ENCODE data around the gene RIBC2.
"Not testable (repeated sequence)": the region's sequence is repeated elsewhere in the genome, so short reads cannot be mapped to it uniquely, and the experiment has no call there.

RIBC2 gene

DNA sequence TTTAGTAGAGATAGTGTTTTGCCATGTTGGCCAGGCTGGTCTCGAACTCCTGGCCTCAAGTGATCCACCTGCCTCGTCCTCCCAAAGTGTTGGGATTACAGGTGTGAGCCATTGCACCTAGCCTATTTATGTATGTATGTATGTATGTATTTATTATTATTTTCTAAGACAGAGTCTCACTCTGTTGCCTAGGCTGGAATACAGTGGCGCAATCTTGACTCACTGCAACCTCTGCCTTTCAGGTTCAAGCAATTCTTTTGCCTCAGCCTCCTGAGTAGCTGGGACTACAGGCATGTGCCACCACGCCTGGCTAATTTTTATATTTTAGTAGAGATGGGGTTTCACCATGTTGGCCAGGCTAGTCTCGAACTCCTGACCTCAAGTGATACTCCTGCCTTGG, 35.9 kb downstream of the RIBC2 start:
- not testable (repeated sequence) for DNase-seq (ENCODE audit: low read depth)

DNA sequence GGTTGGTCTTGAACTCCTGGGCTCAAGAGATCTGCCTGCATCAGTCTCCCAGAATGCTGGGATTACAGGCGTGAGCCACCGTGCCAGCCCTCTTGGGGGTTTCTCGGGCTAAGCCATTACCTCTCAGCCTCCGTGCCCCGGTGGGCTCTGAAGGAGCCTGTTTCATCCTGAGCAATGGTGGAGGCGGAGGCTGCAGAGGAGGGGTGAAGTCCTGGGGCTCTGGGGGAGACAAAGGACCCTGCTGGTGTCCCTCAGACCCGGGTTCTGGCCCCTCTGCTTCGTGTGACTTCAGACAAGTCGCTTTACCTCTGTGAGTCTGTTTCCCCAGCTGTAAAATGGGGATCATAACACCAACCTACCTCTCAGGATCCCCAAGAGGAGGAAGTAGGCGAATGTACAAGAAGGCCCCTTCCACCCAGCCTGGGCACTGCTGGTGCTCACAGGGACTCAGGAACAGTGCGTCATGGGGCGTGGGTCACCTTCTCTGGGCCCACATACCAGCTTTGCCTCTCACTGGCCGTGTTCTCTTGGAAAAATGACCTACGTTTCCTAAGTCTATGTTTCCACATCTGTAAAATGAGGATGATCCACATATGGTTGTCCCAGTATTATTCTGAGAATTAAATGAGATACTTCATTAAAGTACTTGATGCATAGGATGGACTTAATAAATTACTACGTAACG, 36.8 kb downstream of the RIBC2 start:
- no peak for DNase-seq (ENCODE audit: low read depth)

DNA sequence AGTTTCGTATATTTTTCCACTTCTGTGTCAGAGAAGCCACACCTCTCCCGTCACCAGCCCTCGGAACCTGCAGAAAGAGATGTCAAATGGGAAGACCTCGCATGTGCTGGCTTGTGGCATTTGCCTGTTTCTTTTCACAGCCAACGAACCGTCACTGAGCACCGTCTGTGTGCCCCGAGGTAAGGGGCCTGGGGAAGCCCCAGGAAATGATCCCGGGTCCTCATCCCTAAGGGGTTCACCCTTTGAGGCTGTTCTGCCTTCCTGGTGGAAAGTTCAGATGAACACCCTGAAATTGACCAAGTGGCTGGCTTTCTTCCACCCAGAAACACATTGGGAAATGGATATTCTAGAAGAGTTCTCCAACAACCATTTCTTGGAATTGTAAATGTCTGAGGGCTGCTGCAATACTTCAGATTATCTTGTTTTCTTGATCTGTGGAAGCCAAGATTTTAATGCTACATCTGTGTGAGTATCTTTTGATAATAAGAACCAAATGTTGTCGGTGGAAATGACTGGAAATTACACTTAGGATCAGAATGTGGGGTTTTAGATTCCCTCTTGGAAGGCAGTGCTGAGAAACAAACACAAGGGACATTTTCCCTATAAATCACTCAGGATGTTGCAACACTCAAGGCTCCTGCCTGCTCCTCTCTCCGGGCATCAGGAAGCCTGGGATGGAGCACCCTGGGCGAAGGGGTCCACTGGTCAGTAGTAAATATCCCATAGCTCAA, 37.6 kb downstream of the RIBC2 start:
- no peak for DNase-seq (ENCODE audit: low read depth)

DNA sequence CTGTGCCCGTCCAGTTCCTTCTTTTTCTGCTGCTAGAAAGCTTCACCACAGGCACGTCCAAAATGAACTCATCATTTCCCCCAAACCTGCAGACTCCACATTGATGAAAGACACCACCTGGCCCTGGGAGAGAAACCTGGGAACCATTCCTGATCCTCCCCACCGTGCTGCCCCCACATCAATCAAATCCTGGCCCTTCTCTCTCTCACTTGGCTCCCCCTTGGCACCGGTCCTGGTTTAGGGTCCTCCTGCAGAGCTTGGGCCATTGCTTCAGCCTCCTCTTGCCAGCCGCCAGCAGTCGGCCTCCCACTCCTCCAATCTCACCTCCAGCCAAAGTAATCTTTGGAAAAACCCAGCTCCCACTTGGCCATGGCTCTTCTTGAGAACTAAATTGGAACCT, 38.5 kb downstream of the RIBC2 start:
- DNase-seq (ENCODE audit: low read depth): no peak

DNA sequence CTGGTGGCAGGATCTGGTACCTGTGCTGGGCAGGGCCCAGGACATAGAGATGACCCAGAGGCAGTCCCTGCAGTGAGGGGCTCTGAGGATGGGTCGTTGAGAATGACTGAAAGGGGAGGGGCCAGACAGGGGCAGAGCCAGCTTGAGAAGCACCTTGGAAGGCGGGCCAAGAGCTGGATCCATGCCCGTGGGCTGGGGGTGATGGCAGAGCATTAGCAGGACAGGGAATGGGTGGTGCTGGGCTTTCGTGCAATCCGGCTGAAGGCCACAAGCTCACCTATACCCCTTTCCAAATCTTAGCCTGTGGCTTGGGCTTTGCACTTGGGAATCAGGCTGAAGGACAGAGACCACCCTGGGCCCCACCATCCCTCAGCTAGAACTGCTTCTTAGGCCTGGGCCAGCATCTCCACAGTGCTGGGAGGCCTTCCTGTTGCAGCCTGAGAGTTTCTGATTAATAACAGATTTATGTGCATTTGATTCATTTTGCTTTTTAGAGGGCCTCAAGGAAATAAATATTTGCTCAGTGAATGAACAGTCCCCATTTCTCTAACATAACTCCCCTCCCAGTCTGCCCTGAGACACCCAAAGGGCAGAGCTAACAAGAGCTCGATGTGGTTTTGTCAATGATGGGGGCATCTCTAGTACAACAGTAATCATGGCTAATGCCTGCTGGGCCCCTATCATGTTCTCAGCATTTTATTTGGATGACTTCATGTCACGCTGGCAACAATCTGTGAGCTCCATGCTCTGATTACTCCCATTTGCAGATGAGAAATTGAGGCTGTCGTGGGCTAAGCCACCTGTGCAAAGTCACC, 39.3 kb downstream of the RIBC2 start:
- DNase-seq (ENCODE audit: low read depth): no peak

DNA sequence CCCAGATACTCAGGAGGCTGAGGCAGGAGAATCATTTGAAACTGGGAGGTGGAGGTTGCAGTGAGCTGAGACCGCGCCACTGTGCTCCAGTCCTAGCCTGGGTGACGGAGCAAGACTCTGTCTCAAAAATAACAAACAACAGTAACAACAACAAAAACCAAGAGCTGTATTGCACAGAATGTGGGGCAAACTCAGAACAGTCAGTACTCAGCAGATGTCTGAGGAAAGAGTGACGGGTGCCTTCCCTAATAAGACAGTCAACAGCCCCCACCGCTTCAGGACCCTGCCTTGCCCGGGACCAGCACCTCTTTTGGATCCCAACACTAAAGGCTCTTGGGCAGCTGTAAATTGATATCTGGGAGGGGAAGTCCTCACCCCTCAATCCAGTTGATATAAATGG, 40.3 kb downstream of the RIBC2 start:
- no peak for DNase-seq (ENCODE audit: low read depth)

DNA sequence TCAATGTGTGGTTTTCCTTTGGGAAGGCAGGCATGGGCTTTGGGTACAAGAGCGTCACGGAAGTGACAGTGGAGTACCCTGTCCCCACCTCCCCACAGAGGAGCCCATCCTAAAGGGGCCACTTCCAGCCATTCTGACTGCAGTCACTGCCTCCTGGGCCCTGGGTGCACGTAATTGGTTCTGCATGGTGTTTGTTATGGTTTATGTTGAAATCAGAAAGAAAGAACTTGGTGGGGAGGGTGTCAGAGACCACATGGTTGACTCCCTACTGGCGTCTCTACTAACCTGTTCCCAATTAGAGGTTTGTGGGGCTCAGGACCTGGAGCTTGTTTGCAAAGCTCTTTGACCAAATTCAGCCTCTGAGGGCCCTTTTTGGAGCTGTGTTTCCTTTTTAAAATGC, 40.8 kb downstream of the RIBC2 start:
- no peak for DNase-seq (ENCODE audit: low read depth)

DNA sequence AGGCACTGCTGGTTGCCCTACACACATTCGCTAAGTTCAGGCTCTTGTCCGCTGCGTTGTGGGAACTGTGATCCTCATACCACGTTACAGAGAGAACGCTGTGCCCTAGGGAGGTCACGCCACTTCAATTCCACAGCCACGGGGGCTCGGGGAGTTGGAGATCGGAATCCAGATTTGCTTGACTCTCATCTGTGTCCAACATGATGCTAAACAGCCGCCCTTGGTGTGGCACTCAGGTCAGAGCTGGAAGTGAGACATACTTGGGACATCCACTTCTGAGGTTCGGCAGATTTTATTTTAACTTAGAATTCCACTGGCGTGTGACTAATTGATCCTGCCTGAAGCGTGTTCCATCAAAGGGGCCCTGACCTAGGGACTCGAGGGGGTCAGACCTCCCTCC, 41.7 kb downstream of the RIBC2 start:
- DNase-seq (ENCODE audit: low read depth): no peak

DNA sequence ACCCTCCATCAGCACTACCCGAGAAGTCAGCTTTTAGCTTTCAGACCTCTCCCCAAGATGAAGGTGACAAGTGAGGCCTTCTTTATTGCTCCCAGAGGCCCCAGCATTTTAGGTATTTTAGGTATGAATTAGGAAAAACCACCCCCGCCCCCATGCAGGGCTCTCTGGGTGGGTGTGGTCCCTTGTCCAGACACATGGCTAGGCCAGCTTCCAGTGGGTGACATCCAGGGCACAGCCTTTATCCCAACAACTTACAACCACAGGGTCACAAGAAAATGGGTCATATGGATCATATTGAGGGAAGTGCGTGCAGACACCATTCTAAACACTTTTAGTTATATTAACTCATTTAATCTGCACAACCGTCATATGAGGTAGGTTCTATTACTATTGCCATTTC, 42.1 kb downstream of the RIBC2 start:
- DNase-seq (ENCODE audit: low read depth): no peak

DNA sequence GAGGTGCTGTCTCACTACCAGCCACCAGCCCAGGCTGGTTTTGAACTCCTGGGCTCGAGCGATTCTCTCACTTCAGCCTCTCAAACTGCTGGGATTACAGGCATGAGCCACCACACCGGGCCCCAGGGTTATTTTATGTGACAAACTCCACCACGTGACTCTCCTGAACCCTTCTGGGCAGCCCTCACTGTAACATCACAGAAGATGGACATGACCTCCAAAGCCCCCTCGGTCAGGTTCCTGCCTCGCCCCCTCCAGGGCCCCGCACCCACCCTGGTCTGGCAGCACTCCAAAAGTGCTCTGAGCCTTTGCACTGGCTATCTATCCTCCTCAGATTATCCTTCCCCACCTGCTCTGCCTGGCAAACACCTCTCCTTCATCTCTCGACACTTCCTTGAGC, 43.3 kb downstream of the RIBC2 start:
- DNase-seq (ENCODE audit: low read depth): no peak

DNA sequence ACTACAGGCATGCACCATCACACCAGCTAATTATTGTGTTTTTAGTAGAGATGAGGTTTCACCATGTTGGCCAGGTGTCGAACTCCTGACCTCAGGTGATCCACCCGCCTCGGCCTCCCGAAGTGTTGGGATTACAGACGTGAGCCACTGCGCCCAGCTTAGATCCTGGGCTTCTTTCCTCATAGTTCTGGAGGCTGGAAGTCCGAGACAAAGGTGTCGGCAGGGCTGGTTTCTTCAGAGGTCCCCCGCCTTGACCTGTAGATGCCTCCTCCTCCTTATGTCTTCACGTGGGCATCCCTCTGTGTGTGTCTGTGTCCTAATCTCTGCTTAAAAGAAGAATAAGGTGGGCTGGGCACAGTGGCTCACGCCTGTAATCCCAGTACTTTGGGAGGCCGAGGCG, 45.0 kb downstream of the RIBC2 start:
- no peak for DNase-seq (ENCODE audit: low read depth)

DNA sequence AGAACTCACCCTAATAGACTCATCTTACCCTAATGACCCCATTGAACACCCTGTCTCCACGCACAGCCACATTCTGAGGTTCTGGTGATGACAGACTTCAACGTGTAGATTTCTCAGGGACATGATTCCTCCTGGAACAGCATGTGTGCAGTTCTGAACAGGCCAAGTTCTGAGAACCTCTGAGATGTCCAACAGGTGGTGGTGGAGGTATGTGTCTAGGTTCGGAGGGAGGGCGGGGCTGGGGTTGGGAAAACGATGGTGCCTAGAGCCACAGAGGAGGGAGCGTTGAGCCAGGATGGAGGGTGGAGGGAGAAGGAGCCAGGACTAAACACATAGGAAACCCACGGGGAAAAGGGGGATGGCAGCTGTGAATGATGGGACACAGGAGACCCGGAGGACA, 45.7 kb downstream of the RIBC2 start:
- DNase-seq (ENCODE audit: low read depth): no peak

DNA sequence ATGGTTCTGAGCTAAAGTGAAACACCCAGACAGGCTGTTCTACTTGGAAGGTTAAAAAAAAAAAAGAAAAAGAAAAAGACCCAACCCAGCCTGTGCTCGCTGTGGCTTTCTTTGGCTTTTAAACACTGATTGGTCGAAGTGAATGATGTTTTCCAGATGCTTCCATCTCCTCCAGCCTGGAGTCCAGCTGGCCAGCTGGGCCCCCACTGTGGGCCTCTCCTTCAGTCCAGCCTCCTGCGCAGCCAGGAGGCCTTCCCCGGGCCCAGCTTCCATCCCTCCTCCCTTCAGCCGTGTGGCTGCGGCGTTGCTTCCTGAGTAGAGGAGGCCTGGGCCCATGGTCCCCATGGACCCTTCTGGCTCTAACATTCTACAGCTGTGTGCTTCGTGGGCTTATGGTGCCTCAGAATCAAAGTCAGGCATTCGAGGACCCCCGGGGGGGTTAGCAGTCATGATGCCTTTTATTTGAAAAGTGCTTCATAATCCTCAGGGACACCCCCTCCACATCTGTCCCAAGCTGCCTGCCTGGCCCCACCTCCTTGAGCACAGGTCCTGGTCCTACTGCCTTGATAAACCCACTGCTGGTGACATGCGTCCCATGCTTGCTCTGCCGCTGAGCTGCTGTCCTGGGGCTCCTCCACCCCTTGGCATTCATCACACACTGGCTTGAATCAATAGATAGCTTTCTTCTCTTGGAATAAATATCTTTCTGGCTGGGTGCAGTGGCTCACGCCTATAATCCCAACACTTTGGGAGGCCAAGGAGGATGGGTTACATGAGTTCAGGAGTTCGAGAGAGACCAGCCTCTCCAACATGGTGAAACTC, 47.0 kb downstream of the RIBC2 start:
- no peak for DNase-seq (ENCODE audit: low read depth)

DNA sequence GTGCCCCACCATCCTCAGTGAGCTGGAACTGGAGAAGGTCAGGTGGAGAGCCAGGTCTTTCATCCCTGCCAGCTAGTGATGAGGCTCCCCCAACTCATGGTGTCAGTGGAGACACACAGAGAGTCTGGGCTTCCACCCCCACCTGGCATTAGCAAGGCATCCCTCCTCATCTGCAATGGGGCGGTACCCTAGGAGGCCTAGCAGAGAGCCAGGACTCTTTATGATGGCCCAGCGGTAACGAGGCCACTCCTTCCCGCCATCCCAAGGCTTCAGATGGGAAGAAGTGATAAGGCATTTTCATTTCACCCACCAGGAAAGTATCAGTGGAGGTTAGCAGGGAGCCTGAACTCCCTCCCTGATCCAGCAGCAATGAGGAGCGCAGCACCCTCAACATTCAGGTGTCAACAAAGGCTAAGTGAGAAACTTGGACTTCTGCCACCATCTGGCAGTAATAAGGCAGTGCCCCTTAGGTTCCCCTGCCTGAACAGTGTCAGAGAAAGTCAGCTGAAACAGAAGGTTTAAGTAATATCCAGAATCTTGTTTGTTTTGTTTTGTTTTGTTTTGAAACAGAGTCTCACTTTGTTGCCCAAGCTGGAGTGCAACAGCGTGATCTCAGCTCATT, 48.7 kb downstream of the RIBC2 start:
- no peak for DNase-seq (ENCODE audit: low read depth)

DNA sequence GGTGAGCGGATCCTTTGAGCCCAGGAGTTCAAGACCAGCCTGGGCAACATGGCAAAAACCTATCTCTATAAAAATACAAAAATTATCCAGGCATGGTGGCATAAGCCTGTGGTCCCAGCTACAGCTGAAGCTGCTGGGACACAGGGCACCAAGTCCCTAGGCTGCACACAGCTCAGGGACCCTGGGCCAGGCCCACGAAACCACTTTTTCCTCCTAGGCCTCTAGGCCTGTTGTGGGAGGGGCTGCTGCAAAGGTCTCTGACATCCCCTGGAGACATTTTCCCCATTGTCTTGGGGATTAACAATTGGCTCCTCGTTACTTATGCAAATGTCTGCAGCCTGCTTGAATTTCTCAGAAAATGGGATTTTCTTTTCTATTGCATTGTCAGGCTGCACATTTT, 50.2 kb downstream of the RIBC2 start:
- not testable (repeated sequence) for DNase-seq (ENCODE audit: low read depth)

DNA sequence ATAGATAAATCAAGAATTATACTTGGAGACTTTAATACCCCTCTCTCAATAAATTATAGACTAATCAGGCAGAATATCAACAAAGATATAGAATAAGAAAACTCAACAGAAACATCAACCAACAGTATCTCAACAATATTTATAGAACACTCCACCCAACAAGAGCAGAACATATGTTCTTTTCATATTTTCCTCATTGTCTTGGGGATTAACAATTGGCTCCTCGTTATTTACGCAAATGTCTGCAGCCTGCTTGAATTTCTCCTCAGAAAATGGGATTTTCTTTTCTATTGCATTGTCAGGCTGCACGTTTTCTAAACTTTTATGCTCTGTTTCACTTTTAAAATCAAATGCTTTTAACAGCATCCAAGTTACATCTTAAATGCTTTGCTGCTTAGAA, 52.1 kb downstream of the RIBC2 start:
- no peak for DNase-seq (ENCODE audit: low read depth)

DNA sequence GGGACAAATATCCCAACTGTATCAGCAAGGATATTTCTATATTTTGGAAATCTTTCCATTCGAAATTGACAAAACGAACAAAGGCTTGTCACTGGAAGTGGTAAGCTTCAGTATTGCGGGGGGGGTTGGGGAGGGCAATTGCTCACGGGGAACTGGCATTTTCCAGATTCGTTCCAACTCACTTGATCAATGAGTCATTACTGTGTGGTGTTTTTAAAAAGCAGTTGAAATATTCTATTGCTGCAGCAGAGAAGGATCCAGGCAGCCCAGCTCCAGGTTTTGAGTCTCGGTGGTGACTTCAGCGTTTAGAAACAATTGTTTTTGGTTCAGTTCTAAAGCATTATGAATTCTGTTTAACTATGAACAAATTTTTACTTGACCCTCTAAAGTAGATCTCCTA, 55.4 kb downstream of the RIBC2 start:
- no peak for DNase-seq (ENCODE audit: low read depth)

DNA sequence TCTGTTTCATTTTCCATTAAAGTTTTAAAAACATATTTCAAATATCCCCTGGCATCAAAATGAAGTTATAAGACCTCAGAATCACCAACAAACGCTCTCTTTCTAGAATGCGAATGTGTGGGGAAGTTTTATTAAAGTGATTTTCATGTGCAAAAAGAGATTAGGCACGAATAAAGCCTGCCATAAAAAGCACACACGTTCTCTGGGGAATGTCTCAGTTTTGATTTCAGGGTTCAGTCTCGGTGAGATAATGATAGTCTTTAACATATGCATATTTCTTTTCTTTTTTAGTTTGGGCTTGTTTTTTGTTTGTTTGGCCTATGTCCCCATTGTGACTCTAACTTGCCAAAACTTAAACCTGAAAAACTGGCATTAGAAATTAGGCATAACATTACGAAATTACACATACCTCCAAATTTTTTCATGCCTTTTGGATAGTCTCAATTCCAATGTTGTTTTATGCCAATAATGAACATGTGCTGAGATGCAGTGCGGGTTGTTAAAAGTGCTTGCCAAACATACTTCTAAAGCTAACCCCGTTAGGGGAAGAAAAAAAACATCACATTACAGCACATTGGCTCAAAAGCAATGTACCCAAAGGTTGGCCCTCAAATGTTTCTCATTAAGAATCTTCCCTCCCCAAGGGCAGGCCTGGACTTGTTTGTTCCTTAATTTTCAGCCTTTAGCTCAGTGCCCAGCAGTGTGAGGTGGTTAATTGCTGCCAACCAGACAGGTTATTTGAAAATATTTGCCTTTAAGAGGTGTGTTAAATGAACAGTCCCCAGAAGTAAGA, 56.0 kb downstream of the RIBC2 start:
- DNase-seq (ENCODE audit: low read depth): no peak

DNA sequence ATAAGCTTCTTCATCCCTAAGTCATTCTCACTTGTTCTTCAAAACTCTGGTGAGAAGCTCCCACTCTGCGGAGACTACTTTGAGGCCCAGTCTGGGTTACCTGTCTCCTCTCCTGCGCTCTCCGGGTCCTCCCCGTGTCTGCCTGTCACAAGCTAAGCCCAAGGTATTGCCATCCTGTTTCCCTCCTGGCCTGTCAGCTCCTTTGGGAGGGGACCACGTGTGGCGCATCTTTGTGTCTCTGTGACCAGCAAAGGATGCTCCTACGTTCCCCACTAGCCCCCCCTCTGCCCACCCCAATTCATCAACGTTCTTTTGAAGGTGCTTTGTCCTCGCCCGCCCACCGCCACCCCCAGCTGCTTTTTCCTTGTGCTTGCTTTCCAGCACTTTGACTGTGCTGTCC, 57.4 kb downstream of the RIBC2 start:
- no peak for DNase-seq (ENCODE audit: low read depth)

DNA sequence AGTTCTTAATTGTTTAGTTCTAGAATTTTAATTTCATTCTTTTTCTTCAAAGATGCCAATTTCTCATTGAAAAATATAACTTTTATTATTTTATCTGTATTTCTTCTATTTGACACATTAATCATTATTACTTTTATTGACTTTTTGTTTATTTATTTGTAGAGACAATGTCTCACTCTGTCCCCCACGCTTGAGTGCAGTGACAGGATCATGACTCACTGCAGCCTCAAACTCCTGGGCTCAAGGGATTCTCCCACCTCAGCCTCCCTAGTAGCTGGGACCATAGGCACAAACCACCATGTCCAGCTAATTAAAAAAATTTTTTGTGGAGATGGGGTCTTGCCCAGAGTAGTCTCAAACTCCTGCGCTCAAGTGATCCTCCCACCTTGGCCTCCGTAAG, 58.9 kb downstream of the RIBC2 start:
- no peak for DNase-seq (ENCODE audit: low read depth)

DNA sequence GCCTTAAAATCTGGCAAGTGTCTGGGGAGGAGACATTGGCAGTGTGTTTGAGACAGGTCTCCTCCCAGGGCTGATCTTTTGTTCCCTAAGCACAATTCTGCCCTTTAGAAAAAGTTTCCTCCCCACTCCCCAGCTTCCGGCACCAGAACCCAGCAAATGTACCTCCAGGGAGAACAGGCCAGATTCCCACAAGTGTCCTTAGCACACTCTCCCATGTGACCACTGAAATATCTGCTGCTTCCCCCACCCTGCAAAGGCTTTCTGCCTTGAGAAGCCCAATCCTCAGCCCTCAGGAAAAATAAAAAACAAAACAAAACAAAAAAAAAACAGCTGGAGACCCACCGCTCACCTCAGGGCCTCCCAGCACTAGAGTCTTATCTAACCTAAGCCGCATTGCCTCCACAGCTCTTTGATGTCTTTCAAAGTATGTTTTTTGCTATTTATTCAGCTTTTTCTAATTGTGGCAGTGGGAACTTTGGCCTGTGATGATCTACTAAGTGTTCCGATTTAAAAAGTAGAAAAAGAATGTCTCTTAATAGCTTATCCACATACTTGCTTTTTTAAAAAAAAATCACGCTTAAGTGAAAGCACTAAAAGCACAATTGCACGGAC, 60.2 kb downstream of the RIBC2 start:
- DNase-seq (ENCODE audit: low read depth): no peak
